C4-2B (cell line): ENCODE measurements around the gene GAD2.

Source experiments
- CTCF ChIP-seq: fragments of 450-650 bp; conservative IDR thresholded peaks from 2 replicates; pipeline ENCODE4 v1.5.1; 2017; ENCODE audit warnings: mild to moderate bottlenecking
- ZFX ChIP-seq: fragments of 450-650 bp; IDR thresholded peaks from 2 replicates; pipeline ENCODE4 v1.6.1; 2017

- no peak for TF ChIP-seq CTCF
- TF ChIP-seq ZFX, result no peak
These were observed 967 bp downstream of the GAD2 start for GRCh38 chr10:26217396-26218086.
